ENCODE data around the gene DMAC2. TPM values are rescaled to one million over a fixed set of nuclear protein-coding genes. Genes with fewer than 3 reads are reported as not detected.
A peak's percentile ranks its signal among the peaks of the same experiment; 100 is the strongest.

The DMAC2 gene
- total RNA-seq, 1 donor from 2014 or later, result 38.2 TPM

GRCh38 chr19:41457241-41457640 lies 17.5 kb upstream of the DMAC2 start:
- peaks cover 8% of the 10 kb centered on the region for H3K27me3 Mint-ChIP-seq
- H3K9me3 Mint-ChIP-seq, result no peaks in the 10 kb centered on the region
- H3K4me1 Mint-ChIP-seq, result peaks cover 29% of the 10 kb centered on the region
- DNase-seq, result no peak
- POLR2A ChIA-PET, result interaction anchor here (1.2 kb wide), 1 partner anchor 92 kb away, joined by 3 read pairs; no protein-coding TSS in a partner anchor
- intact Hi-C loops (cut with micrococcal nuclease), result no loop called here
- TF ChIP-seq, protein P1, sequence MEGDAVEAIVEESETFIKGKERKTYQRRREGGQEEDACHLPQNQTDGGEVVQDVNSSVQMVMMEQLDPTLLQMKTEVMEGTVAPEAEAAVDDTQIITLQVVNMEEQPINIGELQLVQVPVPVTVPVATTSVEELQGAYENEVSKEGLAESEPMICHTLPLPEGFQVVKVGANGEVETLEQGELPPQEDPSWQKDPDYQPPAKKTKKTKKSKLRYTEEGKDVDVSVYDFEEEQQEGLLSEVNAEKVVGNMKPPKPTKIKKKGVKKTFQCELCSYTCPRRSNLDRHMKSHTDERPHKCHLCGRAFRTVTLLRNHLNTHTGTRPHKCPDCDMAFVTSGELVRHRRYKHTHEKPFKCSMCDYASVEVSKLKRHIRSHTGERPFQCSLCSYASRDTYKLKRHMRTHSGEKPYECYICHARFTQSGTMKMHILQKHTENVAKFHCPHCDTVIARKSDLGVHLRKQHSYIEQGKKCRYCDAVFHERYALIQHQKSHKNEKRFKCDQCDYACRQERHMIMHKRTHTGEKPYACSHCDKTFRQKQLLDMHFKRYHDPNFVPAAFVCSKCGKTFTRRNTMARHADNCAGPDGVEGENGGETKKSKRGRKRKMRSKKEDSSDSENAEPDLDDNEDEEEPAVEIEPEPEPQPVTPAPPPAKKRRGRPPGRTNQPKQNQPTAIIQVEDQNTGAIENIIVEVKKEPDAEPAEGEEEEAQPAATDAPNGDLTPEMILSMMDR (IDR thresholded peaks at IDR 0.05), result no peak
- CTCF ChIA-PET, result interaction anchor here (1.8 kb wide), 1 partner anchor 107 kb away, joined by 7 read pairs; no protein-coding TSS in a partner anchor
- no peak overlapping the region for H3K4me3 Mint-ChIP-seq
- H3K36me3 Mint-ChIP-seq (ENCODE audit: low read depth), result no peaks in the 10 kb centered on the region
- ATAC-seq (ENCODE audit: low read depth), result peak; percentile 47
- peak overlapping the region; percentile 50 for H3K27ac Mint-ChIP-seq

DNA sequence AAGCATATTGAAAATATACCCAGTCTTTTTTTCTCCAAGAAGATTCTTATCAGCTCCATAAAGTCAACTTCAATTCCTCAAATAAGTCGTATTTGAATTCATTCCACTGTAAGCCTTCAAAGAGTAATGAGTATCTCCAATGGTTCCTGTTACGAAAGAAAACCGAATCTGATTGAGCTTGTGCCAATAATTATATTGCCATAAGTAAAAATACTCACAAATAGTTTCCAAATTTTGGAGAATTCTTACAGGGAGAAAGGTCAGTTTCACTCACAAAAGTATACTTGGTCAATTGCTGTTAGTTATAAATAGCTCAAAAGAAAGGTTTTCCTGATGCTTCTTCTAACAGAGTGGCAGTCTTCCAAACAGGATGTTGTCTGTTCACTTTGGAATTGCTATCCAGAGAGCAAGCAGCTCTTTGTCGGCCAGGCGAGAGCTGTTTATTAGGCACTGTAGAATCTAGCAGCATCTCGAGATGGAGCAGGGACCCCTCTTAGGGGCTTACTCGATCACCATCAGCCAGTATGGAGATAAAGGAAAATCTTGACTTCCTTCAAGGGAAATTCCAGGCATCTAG lies 16.7 kb upstream of the DMAC2 start:
- Mint-ChIP-seq H3K4me3 (no peak overlapping the region), H3K9me3 (no peaks in the 10 kb centered on the region), H3K36me3 (ENCODE audit: low read depth) (no peaks in the 10 kb centered on the region), H3K4me1 (peaks cover 27% of the 10 kb centered on the region), H3K27ac (no peak overlapping the region), H3K27me3 (peaks cover 8% of the 10 kb centered on the region)
- TF ChIP-seq, protein P1 (IDR thresholded peaks at IDR 0.05), result no peak
- no peak for DNase-seq
- ATAC-seq (ENCODE audit: low read depth), result no peak
- POLR2A ChIA-PET, result interaction anchor here (0.9 to 1.2 kb wide), 3 partner anchors 65 to 112 kb away, joined by 3 read pairs; no protein-coding TSS in a partner anchor
- CTCF ChIA-PET, result interaction anchor here (0.8 to 1.8 kb wide), 3 partner anchors 105 to 114 kb away, joined by 3 to 7 read pairs (median 4); no protein-coding TSS in a partner anchor
- intact Hi-C loops (cut with micrococcal nuclease), result no loop called here

GRCh38 chr19:41455936-41456335 lies 16.2 kb upstream of the DMAC2 start:
- Mint-ChIP-seq H3K4me3 (no peak overlapping the region), H3K4me1 (peaks cover 27% of the 10 kb centered on the region), H3K36me3 (ENCODE audit: low read depth) (no peaks in the 10 kb centered on the region), H3K27ac (no peak overlapping the region), H3K27me3 (peaks cover 8% of the 10 kb centered on the region), H3K9me3 (no peaks in the 10 kb centered on the region)
- ChIA-PET POLR2A (interaction anchor here (0.9 to 1.2 kb wide), 3 partner anchors 66 to 113 kb away, joined by 3 read pairs; no protein-coding TSS in a partner anchor), CTCF (interaction anchor here (0.8 to 1.8 kb wide), 3 partner anchors 105 to 114 kb away, joined by 3 to 7 read pairs (median 4); no protein-coding TSS in a partner anchor)
- ATAC-seq (ENCODE audit: low read depth) (no peak), DNase-seq (no peak)
- intact Hi-C loops (cut with micrococcal nuclease), result no loop called here
- TF ChIP-seq, protein P1 (IDR thresholded peaks at IDR 0.05), result no peak

DNA sequence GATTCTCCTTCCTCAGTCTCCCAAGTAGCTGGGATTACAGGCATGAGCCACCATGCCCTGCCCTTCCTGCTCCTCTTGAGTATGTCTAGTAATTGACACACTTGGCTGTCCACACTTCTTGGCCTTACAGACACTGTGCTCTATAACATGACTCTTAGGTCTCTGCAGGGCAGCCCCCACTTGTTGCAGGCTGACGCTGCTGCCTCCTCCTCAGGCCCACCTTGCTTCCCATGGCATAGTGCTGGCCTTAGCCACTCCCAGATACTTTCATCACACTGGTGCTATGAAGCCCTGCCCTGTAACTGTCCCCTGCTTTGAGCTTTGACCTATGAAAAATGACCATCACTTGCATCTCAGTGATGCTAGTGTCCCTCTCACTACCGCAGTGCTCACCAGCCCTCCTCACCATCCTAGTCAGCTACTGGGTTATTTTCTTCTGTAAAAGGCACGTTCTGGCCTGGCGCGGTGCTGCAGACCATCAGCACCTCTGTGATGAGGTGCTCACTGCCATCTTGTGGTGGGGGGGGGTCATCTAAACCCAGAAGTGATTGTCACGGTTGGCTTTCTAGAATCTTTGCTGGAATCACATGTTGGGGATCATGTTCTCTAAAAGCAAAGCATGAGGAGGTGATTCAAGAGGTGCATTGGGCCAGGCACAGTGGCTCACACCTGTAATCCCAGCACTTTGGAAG lies 13.0 kb upstream of the DMAC2 start:
- H3K9me3 Mint-ChIP-seq, result no peaks in the 10 kb centered on the region
- DNase-seq, result no peak
- H3K36me3 Mint-ChIP-seq (ENCODE audit: low read depth), result no peaks in the 10 kb centered on the region
- CTCF ChIA-PET, result interaction anchor here (1.2 to 13.2 kb wide), 2 partner anchors 84 to 113 kb away, joined by 3 to 344 read pairs; no protein-coding TSS in a partner anchor
- peaks cover 4% of the 10 kb centered on the region for H3K27me3 Mint-ChIP-seq
- POLR2A ChIA-PET, result interaction anchor here (0.6 kb wide), 1 partner anchor 79 kb away, joined by 3 read pairs; no protein-coding TSS in a partner anchor
- H3K27ac Mint-ChIP-seq, result peak overlapping the region; percentile 4
- H3K4me1 Mint-ChIP-seq, result peaks cover 36% of the 10 kb centered on the region
- intact Hi-C loops (cut with micrococcal nuclease), result no loop called here
- ATAC-seq (ENCODE audit: low read depth), result no peak
- TF ChIP-seq, protein P1 (IDR thresholded peaks at IDR 0.05), result no peak
- H3K4me3 Mint-ChIP-seq, result no peak overlapping the region

DNA sequence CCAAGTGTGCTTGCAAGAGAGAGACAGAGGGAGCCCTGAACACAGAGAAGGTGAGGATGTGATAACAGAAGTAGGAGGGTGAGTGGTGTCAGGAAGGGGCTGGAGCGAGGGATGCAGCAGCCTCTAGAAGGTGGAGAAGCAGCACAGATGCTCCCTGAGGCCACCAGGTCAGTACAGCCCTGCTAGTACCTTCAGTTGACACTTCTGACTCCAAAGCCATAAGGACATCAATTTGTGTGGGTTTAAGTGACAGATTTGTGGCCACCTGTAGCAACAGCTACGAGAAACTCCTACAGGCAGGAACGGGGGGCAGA lies 10.1 kb upstream of the DMAC2 start:
- DNase-seq (no peak), ATAC-seq (ENCODE audit: low read depth) (peak; percentile 6)
- intact Hi-C loops (cut with micrococcal nuclease), result loop anchor here (1.0 to 5.0 kb wide), 8 partner anchors 13 to 248 kb away; no protein-coding TSS in a partner anchor
- POLR2A ChIA-PET, result interaction anchor here (0.8 to 4.2 kb wide), 8 partner anchors 10 to 120 kb away, joined by 3 to 47 read pairs (median 4); partner anchors contain the start of gene DMAC2
- TF ChIP-seq, protein P1 (IDR thresholded peaks at IDR 0.05), result no peak
- Mint-ChIP-seq H3K36me3 (ENCODE audit: low read depth) (no peaks in the 10 kb centered on the region), H3K4me3 (no peak overlapping the region), H3K9me3 (no peaks in the 10 kb centered on the region), H3K27me3 (peaks cover 2% of the 10 kb centered on the region), H3K27ac (no peak overlapping the region), H3K4me1 (peaks cover 25% of the 10 kb centered on the region)
- CTCF ChIA-PET, result interaction anchor here (0.9 to 13.2 kb wide), 15 partner anchors 10 to 147 kb away, joined by 3 to 344 read pairs (median 10); partner anchors contain the start of genes B9D2 and DMAC2
